Activated T-cell treated with anti-CD3 and anti-CD28 coated beads for 1 hour (primary cell): ENCODE results near the gene EYA2.
"Not testable (repeated sequence)": the region's sequence is repeated elsewhere in the genome, so short reads cannot be mapped to it uniquely, and the experiment has no call there.

Source experiments
- DNase-seq: peaks from one replicate; pipeline ENCODE4 v3.0.0-alpha.2; 2020; ENCODE audit warnings: low read depth

The EYA2 gene

GRCh38 chr20:46930640-46931339, 36.1 kb downstream of the EYA2 start:
- DNase-seq, result no peak

DNA sequence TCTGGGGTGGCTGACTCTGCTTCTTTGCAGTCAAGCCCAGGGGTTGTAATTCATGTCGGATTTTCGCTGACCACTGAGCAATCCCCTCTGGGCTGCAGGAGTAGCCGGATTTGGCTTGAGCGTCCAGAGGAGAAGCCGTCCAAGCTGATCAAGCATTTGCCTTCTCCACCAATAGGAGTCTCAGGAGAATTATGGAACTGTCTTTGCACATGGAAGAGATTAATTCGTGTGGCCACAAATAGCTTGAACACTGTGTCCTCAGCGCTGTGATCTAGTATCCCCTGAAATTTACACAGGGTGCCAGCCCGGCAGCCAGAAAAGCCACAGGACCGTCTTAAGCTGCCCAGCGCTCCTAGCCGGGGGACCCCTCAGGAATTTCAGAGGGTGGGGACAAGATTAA, 37.1 kb downstream of the EYA2 start:
- no peak for DNase-seq

- DNase-seq, result not testable (repeated sequence)
Observed at GRCh38 chr20:46932439-46932838, 37.8 kb downstream of the EYA2 start.

- no peak for DNase-seq
Observed at GRCh38 chr20:46933150-46933549, 38.5 kb downstream of the EYA2 start.

- DNase-seq, result no peak
Observed at GRCh38 chr20:46934746-46935287, 40.2 kb downstream of the EYA2 start.

GRCh38 chr20:46935394-46936017, 40.9 kb downstream of the EYA2 start:
- no peak for DNase-seq

DNA sequence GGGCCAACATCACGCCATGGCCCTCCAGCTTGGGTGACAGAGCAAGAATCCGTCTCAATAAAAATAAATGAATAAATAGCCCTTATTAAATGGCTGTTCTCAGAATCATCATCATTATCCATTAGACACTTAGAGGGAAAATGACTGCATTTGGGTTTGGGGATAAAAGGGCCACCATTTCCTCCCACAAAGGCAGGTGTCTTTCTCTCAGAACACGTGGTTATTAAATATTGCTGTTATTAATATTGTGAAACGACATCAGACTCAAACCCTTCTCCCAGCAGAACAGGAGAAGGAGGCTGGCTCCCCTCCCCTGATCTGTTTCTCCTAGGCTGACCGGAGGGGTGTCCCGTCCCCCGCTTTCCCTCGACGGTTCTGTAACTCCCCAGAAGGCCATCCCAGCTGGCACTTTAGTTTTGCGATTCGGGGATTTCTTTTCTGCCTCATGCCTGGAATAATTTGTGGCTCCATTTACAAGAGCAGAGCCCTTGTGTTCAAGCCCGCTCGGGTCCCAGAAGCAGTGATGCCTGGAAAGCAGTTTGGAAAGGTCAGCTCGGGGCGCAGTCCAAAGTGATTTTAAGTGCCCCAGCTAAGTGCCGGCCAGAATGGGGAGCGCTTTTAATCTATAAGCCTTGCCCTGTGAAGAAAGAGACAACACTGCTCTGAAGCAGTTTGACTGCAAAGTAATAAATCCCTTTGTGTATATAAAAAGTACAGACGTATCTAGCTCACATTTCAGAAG, 41.9 kb downstream of the EYA2 start:
- no peak for DNase-seq

GRCh38 chr20:46937157-46937523, 42.5 kb downstream of the EYA2 start:
- no peak for DNase-seq

DNA sequence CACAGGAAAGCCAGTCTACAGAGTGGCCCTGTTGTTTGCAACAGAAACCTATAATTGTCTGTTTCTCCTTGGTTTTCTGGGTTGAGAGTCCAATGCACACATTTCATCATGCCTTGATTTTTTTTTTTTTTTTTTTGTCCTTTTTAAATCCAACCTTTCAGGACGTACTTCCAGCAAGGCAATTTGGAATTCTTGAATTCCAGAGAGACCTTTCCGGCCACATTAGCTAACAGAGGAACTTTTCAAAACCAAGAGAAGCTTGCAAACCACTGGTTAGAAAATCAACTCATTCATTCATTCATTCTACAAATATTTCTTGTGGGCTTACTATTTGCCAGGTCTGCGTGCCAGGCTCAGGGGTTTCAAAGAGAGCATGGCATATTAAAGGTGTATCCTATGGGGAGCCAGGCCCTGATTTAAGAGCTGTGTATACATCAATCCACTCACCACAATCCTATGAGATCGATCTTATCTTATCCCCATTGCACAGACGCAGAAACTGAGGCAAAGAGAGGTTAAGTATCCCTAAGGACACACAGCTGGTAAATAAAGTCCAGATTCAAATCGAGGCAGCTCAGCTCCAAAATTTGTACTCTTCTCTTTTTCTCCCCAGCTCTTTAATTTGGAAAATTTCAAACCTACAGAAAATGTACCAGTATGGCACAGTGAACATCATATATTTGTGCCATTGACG, 43.0 kb downstream of the EYA2 start:
- DNase-seq, result no peak

DNA sequence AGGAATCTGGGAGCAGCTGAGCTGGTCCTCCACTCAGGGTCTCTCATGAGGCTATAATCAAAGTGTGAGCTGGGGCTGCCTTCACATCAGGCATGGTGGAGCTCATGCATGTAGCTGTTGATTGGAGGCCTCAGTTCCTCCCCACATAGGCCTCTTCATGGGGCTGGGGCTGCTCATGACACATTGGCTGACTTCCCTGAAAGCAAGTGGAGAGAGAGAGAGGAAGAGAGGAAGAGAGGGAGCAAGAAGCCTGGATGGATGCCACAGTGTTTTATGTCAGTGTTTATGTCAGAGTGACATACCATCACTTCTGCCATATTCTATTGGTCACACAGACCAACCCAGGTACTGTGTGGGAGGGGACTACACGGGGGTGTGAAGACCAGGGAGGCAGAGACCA, 43.8 kb downstream of the EYA2 start:
- no peak for DNase-seq

DNA sequence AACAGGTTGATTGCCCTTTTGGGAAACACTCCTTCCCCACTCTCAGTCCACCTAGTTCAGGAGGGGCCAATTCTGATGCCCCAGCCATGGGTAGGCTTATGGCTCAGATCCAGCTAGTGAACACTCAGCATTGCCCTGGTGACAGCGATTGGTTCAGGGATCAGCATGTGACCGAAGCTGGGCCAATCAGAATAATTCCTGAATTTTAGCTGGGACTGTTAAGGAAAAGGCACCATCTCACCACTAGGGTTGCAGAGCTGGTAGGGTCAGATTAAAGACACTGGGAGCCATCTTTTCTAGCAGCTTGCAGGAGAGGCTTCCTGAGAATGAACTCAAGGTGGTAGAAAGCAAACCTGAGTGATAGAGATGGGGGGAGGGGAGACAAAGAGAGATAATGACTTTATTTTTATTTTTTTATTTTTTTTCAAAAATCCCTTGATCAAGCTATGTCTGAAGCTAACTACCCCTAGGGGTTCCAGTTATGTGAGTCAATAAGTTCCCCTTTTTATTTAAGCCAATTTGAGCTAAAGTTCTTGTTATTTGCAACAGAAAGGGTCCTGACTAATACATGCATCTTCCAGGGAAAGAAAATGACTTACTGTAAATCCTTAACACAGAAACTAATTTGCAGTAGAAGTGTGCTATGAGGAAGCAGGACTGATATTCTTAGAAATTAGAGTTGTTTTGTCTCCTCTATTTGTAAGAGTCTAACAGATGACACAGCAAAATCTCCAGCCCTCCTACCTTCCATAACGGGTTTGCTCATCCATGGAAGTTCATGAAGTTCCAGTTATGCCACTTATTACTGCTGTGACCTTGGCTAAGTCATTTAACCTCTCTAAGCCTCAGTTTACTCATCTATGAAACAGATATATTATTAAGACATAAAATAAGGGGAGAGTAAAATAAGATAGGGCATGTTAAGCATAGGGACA, 44.7 kb downstream of the EYA2 start:
- DNase-seq, result no peak

GRCh38 chr20:46940616-46941015, 46.0 kb downstream of the EYA2 start:
- no peak for DNase-seq

GRCh38 chr20:46941404-46941803, 46.8 kb downstream of the EYA2 start:
- no peak for DNase-seq

DNA sequence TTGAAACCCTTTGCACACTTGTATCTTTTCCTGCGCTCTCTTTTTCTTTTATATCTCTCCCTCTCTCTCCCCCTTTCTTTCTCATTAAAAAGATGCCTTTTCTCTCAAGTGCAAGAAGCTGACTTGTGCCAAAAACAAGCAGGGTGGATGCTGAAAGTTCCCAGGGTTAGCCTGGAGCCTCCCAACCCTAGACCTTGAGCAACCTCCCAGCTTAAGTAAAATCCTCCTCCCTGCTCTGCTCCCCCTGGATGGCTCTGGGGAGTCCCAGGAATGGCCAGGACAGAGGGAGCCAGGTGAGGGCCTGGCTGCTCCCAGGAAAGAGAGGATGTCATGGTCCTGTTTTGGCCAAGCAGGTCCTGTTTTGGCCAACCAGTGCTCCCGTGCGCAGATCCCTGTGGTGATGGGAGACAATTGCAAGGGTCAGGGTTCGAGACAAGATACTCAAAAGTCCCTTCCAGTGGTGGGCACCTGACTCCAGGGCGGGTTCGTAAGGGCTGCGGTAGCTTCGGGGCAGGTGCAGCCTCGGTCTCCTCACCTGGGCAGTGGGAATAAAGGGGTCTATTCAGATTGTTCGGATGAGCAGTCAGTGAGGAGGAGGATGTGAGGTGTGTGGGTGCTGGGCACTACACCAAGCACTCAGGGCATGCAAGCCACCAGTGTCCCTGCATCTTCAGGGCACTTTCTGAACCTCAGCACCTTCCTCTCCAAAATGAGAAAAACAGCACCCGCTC, 49.4 kb downstream of the EYA2 start:
- DNase-seq, result no peak

DNA sequence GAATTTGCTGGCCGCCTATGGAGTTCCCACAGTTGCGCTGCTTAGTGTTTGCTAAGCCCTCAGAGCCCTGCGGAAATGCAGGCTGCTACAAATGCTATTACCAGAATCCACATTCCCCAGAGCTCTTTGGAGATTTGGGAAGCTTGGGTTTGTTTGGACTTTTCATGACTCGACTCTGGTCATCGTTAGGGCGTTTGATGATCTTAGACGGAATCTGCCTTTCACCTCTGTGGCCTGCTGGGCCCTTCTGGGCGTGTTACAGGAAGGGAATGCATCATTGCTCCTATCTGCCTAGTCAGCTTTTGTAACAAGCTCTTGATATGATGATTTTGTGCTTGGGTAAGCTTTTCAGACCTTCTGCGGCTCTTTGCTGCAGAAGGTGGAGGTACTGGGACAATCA, 50.8 kb downstream of the EYA2 start:
- no peak for DNase-seq

DNA sequence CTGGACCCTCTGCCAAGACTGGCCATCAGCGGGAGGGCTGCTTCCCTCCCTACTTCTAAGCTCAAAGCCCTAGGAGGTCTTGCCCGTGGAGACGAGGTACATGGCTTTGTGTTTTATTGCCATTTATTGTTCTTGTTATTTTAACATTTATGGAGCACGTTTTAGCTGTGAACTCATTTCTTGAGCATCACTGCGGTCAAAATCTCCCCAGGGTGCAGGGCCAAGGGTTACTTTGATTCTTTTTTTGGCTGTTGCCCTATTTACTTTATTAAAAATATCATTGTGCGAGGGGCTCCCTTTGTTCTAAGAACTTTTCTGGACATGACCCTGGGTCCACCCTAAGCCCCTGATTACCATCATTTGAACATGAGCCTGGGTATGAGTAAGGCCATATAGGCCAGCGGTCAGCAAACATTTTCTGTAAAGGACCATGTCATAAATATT, 51.6 kb downstream of the EYA2 start:
- DNase-seq, result no peak

GRCh38 chr20:46946796-46947195, 52.2 kb downstream of the EYA2 start:
- no peak for DNase-seq

GRCh38 chr20:46948081-46948480, 53.4 kb downstream of the EYA2 start:
- DNase-seq, result no peak

- no peak for DNase-seq
Observed at GRCh38 chr20:46951405-46951804, 56.8 kb downstream of the EYA2 start.

DNA sequence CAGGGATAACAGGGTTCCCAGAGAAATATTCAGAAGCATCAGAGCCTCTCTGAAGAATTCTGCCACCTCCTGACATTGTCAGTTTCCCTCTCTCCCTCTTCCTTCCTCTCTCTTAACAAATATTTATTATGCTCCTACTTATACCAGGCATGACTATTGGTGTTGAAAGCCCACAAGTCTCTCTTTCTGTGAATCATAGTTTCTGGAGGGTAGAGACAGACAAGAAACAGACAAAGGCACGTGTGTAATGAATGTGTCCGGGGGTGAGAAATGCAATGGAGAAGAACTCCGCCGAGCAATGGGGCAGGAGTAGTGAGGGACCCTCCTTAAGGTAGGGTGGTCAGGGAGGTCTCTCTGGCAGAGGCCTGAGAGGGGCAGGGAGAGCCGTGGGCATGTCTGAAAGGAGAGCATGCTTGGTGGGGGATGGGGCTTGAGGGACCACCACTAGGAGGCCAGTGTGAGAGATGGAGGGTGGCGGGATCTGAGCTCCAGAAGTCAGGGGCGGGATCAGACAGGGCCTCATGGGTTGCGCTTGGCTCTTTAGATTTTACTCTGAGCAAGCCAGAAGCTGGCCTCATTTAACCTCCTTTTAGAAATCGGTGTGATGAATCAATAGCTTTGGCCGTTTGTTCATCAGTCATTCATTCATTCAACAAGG, 57.3 kb downstream of the EYA2 start:
- DNase-seq, result no peak
